ENCODE data around the gene MRPS17. TPM values are rescaled to one million over a fixed set of nuclear protein-coding genes. Genes with fewer than 3 reads are reported as not detected.

MRPS17 gene
- total RNA-seq, 4 donors from 2014 or later = 7.9 to 16.4 (median 15.7) TPM

- DNase-seq (ENCODE audit: extremely low spot score) = no peak
- TF ChIP-seq POLR2AphosphoS5 (IDR thresholded peaks at IDR 0.05) = no peak
- TF ChIP-seq POLR2A (IDR thresholded peaks at IDR 0.05; ENCODE audit: low read depth) = no peak
- TF ChIP-seq EP300 (IDR thresholded peaks at IDR 0.05) = no peak
- no peak for TF ChIP-seq CTCF (IDR thresholded peaks at IDR 0.05)
- Histone ChIP-seq H3K9me3 (no peaks in the 10 kb centered on the region), H3K27me3 (no peaks in the 10 kb centered on the region), H3K4me3 (no peak overlapping the region), H3K36me3 (peaks cover 0 to 34% (median 5%) of the 10 kb centered on the region in 4 donors), H3K27ac (replicated peaks in 1 of 4) (no peak overlapping the region), H3K4me1 (peaks cover 20 to 53% (median 47%) of the 10 kb centered on the region in 4 donors)
- WGBS = 88% methylated on average over 11 of the region's 11 CpGs
- intact Hi-C loops (cut with DNase I) = loop anchor here (10.0 kb wide), 2 partner anchors 85 to 605 kb away; partner anchors contain the start of genes CCT6A, LANCL2 and PSPH
Observed at GRCh38 chr7:55969391-55969790, 17.7 kb downstream of the MRPS17 start.

- Histone ChIP-seq H3K36me3 (peaks cover 0 to 34% (median 5%) of the 10 kb centered on the region in 4 donors), H3K27me3 (no peaks in the 10 kb centered on the region), H3K27ac (replicated peaks in 1 of 4) (no peak overlapping the region), H3K4me1 (peaks cover 20 to 52% (median 42%) of the 10 kb centered on the region in 4 donors), H3K9me3 (no peaks in the 10 kb centered on the region), H3K4me3 (no peak overlapping the region)
- no peak for DNase-seq (ENCODE audit: extremely low spot score)
- TF ChIP-seq POLR2A (IDR thresholded peaks at IDR 0.05; ENCODE audit: low read depth) (no peak), CTCF (IDR thresholded peaks at IDR 0.05) (no peak), POLR2AphosphoS5 (IDR thresholded peaks at IDR 0.05) (no peak), EP300 (IDR thresholded peaks at IDR 0.05) (no peak)
- 96% methylated on average over 7 of the region's 7 CpGs for WGBS
- intact Hi-C loops (cut with DNase I) = no loop called here
Observed at GRCh38 chr7:55970561-55970960, 18.9 kb downstream of the MRPS17 start.

- WGBS = 72% methylated on average over 8 of the region's 8 CpGs
- no peak for DNase-seq (ENCODE audit: extremely low spot score)
- intact Hi-C loops (cut with DNase I) = no loop called here
- H3K4me3 ChIP-seq = no peak overlapping the region
- peaks cover 17 to 52% (median 39%) of the 10 kb centered on the region in 4 donors for H3K4me1 ChIP-seq
- no peaks in the 10 kb centered on the region for H3K27me3 ChIP-seq
- no peak for TF ChIP-seq EP300 (IDR thresholded peaks at IDR 0.05)
- TF ChIP-seq POLR2A (IDR thresholded peaks at IDR 0.05; ENCODE audit: low read depth) = no peak
- no peak for TF ChIP-seq POLR2AphosphoS5 (IDR thresholded peaks at IDR 0.05)
- TF ChIP-seq CTCF (IDR thresholded peaks at IDR 0.05) = no peak
- H3K36me3 ChIP-seq = peaks cover 0 to 34% (median 5%) of the 10 kb centered on the region in 4 donors
- no peaks in the 10 kb centered on the region for H3K9me3 ChIP-seq
- no peak overlapping the region for H3K27ac ChIP-seq (replicated peaks in 1 of 4)
Observed at GRCh38 chr7:55970978-55971377, 19.3 kb downstream of the MRPS17 start.

- peaks cover 17 to 57% (median 36%) of the 10 kb centered on the region in 4 donors for H3K4me1 ChIP-seq
- H3K27me3 ChIP-seq = no peaks in the 10 kb centered on the region
- H3K27ac ChIP-seq (replicated peaks in 1 of 4) = no peak overlapping the region
- DNase-seq (ENCODE audit: extremely low spot score) = no peak
- no peak overlapping the region for H3K4me3 ChIP-seq
- no peaks in the 10 kb centered on the region for H3K9me3 ChIP-seq
- intact Hi-C loops (cut with DNase I) = no loop called here
- peaks cover 0 to 29% (median 12%) of the 10 kb centered on the region in 4 donors for H3K36me3 ChIP-seq
- 96% methylated on average over 7 of the region's 7 CpGs for WGBS
- TF ChIP-seq POLR2A (IDR thresholded peaks at IDR 0.05; ENCODE audit: low read depth) (no peak), CTCF (IDR thresholded peaks at IDR 0.05) (no peak), EP300 (IDR thresholded peaks at IDR 0.05) (no peak), POLR2AphosphoS5 (IDR thresholded peaks at IDR 0.05) (no peak)
Observed at GRCh38 chr7:55973747-55974250, 22.1 kb downstream of the MRPS17 start.

Data from esophagus muscularis mucosa (tissue), 4 donors.